ENCODE measurements around the gene ANGEL1. TPM values are rescaled to one million over a fixed set of nuclear protein-coding genes. Genes with fewer than 3 reads are reported as not detected.

ANGEL1 gene
- total RNA-seq, 4 donors from 2014 or later, result 9.8 to 15.7 (median 13.0) TPM

DNA sequence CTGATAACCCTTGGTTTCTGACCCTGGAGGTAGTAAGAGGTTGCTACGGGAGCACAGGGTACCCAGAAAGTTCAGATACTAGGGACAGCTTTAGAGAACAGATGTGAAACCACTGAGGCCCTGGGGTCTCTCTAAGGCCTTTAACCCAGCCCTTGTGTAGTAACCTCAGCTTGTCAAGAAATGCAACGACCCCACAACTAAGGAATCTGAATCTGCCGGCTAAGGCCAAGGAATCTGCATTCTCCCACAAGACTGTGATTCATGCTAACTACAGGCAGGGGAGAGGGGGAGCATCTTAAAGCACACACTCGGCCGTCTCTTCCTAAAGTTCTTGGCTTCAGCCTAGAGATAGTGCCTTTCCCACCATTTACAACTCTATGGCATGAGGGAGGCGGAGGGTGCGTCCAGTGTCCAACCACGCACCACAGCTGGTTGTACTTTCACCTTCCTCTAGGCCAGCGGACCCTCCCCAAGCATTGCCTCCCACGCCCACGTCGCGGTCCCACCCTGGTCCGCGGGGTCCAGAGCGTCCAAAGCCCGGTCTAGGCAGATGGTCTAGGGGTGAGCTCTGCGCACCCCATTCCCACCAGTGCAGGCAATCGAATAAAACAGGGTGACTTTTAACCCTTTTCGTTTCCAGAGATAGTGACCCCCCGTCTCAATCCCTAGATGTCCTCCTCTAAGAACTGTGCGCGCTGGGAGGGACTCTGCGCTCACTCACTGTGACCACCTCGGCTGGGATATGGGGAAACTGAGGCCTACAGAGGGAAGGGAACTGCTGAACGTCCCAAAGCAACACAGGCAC, 52.1 kb downstream of the ANGEL1 start:
- H3K9me3 ChIP-seq, result no peaks in the 10 kb centered on the region
- peaks cover 0 to 30% (median 5%) of the 10 kb centered on the region in 4 donors for H3K4me1 ChIP-seq
- H3K36me3 ChIP-seq, result no peaks in the 10 kb centered on the region
- peak overlapping the region in 3 of 4 donors; percentile 77 to 84 (median 82) for H3K27ac ChIP-seq
- peak in 1 of 3 donors; percentile 10 for DNase-seq
- TF ChIP-seq, protein P1, sequence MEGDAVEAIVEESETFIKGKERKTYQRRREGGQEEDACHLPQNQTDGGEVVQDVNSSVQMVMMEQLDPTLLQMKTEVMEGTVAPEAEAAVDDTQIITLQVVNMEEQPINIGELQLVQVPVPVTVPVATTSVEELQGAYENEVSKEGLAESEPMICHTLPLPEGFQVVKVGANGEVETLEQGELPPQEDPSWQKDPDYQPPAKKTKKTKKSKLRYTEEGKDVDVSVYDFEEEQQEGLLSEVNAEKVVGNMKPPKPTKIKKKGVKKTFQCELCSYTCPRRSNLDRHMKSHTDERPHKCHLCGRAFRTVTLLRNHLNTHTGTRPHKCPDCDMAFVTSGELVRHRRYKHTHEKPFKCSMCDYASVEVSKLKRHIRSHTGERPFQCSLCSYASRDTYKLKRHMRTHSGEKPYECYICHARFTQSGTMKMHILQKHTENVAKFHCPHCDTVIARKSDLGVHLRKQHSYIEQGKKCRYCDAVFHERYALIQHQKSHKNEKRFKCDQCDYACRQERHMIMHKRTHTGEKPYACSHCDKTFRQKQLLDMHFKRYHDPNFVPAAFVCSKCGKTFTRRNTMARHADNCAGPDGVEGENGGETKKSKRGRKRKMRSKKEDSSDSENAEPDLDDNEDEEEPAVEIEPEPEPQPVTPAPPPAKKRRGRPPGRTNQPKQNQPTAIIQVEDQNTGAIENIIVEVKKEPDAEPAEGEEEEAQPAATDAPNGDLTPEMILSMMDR (IDR thresholded peaks at IDR 0.05), result no peak
- no peak for TF ChIP-seq POLR2A (IDR thresholded peaks at IDR 0.05)
- H3K27me3 ChIP-seq, result no peaks in the 10 kb centered on the region
- peak overlapping the region; percentile 72 to 90 (median 84) for H3K4me3 ChIP-seq

DNA sequence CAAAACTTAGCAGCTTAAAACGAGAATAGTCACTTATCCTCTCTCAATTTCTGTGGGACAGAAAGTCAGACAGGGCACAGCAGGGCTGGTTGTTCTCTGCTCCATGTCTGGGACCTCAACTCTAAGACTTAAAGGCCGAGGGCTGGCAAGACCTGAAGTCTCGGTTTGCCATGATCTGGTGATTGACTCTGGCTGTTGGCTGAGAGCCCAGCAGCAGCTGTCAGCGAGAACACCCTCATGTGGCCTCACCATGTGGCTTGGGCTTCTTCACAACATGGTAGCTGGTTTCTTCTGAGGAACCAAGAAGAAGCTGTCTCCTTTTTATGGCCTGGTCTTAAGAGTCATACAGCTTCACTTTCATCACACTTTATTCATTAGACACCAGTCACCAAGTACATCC, 53.1 kb downstream of the ANGEL1 start:
- Histone ChIP-seq H3K27me3 (no peaks in the 10 kb centered on the region), H3K36me3 (no peaks in the 10 kb centered on the region), H3K27ac (no peak overlapping the region), H3K4me1 (peaks cover 0 to 25% (median 5%) of the 10 kb centered on the region in 4 donors), H3K4me3 (no peak overlapping the region), H3K9me3 (no peaks in the 10 kb centered on the region)
- TF ChIP-seq, protein P1 (IDR thresholded peaks at IDR 0.05), result no peak
- no peak for TF ChIP-seq POLR2A (IDR thresholded peaks at IDR 0.05)
- no peak for DNase-seq

DNA sequence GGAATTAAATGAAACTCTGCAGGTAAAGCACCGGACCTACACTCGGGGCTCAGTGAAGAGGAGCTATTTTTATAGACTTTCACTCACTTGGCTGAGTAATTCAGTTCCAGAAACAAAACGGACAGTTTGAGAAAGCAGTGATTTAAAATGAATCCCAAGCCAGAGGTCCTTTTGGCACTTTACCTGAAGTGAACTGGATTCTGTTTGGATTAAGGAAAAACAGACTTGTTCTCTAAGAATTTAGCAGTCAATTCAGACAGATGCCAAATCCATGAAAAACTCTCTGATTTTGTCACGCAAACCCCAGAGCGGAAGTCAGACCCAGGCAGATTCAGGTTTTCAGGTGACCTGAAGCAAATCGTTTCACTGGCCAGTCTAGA, 56.3 kb downstream of the ANGEL1 start:
- Histone ChIP-seq H3K9me3 (no peaks in the 10 kb centered on the region), H3K4me3 (no peak overlapping the region), H3K27me3 (no peaks in the 10 kb centered on the region), H3K4me1 (peaks cover 0 to 9% (median 3%) of the 10 kb centered on the region in 4 donors), H3K27ac (no peak overlapping the region), H3K36me3 (no peaks in the 10 kb centered on the region)
- no peak for DNase-seq
- TF ChIP-seq, protein P1 (IDR thresholded peaks at IDR 0.05), result no peak
- no peak for TF ChIP-seq POLR2A (IDR thresholded peaks at IDR 0.05)

DNA sequence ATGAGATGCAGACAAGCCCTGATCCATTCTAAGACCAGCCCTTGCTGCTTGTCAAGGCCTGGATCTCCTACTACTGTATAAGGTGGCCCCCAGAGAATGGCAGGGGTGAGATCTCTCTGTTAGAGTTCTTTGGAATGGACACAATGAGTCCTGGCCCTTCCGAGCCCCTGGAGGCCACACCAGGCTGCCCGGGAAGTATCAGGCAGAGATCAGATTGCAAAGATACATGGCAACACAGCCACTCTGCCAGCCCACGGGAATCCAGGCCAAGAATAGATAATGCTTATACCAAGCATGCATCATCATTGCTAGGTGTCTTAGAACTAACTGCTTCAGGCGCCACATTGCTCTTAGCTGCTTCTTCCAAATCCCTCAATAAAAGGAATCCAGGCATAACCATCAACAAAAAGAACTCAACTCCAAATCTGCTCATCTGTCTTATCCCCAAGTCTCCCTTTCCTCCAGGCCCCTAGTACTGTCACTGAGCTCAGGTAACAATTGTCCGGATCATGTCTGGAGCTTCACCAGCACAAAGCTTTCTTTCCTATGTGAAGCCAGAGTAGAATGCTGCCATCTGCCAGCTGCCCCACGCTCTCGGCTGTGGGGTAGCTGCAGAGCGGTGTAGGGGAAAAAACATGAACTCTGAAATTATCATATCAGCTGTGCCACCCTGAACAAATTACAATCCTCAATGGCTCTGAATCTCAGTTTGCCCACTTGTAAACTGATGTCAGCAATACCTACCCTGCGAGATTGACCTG, 56.9 kb downstream of the ANGEL1 start:
- no peak overlapping the region for H3K4me3 ChIP-seq
- H3K27ac ChIP-seq, result no peak overlapping the region

DNA sequence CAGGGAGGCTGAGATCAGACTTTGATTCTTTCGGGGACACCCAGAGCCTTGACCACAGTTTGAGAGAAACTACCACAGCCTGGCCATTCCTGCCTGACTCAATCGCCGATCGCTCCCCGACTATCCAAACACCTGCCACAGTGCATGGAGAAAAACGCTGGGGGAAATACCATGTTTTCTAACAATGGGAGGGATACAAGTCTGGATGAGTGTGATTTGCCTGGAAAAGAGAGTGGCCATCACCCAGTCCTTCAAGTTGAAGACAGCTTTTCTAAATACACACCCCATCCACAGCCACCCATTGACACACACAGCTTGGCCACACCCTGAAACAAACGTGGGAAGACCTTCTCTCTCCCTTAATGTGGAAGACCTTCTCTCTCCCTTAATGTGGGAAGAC, 58.1 kb downstream of the ANGEL1 start:
- Histone ChIP-seq H3K9me3 (no peaks in the 10 kb centered on the region), H3K4me1 (no peaks in the 10 kb centered on the region), H3K36me3 (no peaks in the 10 kb centered on the region), H3K27me3 (no peaks in the 10 kb centered on the region), H3K27ac (no peak overlapping the region), H3K4me3 (no peak overlapping the region)
- TF ChIP-seq, protein P1 (IDR thresholded peaks at IDR 0.05), result no peak
- no peak for TF ChIP-seq POLR2A (IDR thresholded peaks at IDR 0.05)
- DNase-seq, result no peak

More for the DNA sequence above, 56.9 kb downstream of the ANGEL1 start:
- no peak for TF ChIP-seq POLR2A (IDR thresholded peaks at IDR 0.05)
- Histone ChIP-seq H3K4me1 (peaks cover 0 to 3% (median under 1%) of the 10 kb centered on the region in 4 donors), H3K27me3 (no peaks in the 10 kb centered on the region), H3K36me3 (no peaks in the 10 kb centered on the region), H3K9me3 (no peaks in the 10 kb centered on the region)
- DNase-seq, result no peak
